H9 (cell line): ENCODE results near the gene NHS. TPM values are rescaled to one million over a fixed set of nuclear protein-coding genes. Genes with fewer than 3 reads are reported as not detected.
A peak's percentile ranks its signal among the peaks of the same experiment; 100 is the strongest.

Experiments used
- DNase-seq: peaks from one replicate; pipeline ENCODE4 v3.0.0-alpha.2; 2017
- H2AFZ ChIP-seq: one replicate; pipeline ENCODE4 v1.6.1; 2013; ENCODE audit warnings: mild to moderate bottlenecking, low read length, control low read depth, moderate library complexity
- H2AK5ac ChIP-seq: 2 replicates; pipeline ENCODE4 v1.6.1; 2013; ENCODE audit warnings: low read length, control low read depth, mixed read lengths; ENCODE audit not compliant: insufficient read length
- H2BK120ac ChIP-seq: one replicate; pipeline ENCODE4 v1.6.1; 2013; ENCODE audit warnings: low read depth, mild to moderate bottlenecking, low read length, control low read depth, inconsistent platforms; ENCODE audit not compliant: poor library complexity, severe bottlenecking
- H2BK12ac ChIP-seq: 2 replicates; pipeline ENCODE4 v1.6.1; 2013; ENCODE audit warnings: low read length, control low read depth, mixed read lengths, low read depth; ENCODE audit not compliant: insufficient read length
- H2BK15ac ChIP-seq: 2 replicates; pipeline ENCODE4 v1.6.1; 2013; ENCODE audit warnings: low read depth, low read length, control low read depth
- H2BK20ac ChIP-seq: one replicate; pipeline ENCODE4 v1.6.1; 2013; ENCODE audit warnings: low read depth, mild to moderate bottlenecking, low read length, control low read depth, inconsistent platforms; ENCODE audit not compliant: poor library complexity, severe bottlenecking
- H2BK5ac ChIP-seq: 2 replicates; pipeline ENCODE4 v1.6.1; 2013; ENCODE audit warnings: low read length, control low read depth, mixed read lengths; ENCODE audit not compliant: insufficient read length
- H3K14ac ChIP-seq: 2 replicates; pipeline ENCODE4 v1.6.1; 2013; ENCODE audit warnings: low read length, control low read depth; ENCODE audit not compliant: insufficient read depth
- H3K18ac ChIP-seq: 2 replicates; pipeline ENCODE4 v1.6.1; 2013; ENCODE audit warnings: low read depth, mild to moderate bottlenecking, mixed read lengths, low read length, control low read depth; ENCODE audit not compliant: insufficient read length
- H3K23ac ChIP-seq: 2 replicates; pipeline ENCODE4 v1.6.1; 2013; ENCODE audit warnings: low read length, control low read depth, mixed read lengths, low read depth; ENCODE audit not compliant: insufficient read length
- H3K23me2 ChIP-seq: 2 replicates; pipeline ENCODE4 v1.6.1; 2013; ENCODE audit warnings: low read depth, mild to moderate bottlenecking, mixed read lengths, low read length, control low read depth; ENCODE audit not compliant: insufficient read length, poor library complexity, severe bottlenecking
- H3K27ac ChIP-seq: 2 replicates; pipeline ENCODE4 v1.5.1; 2013; ENCODE audit warnings: low read length, control low read depth, mixed read lengths, low read depth; ENCODE audit not compliant: insufficient read length
- H3K27me3 ChIP-seq: 2 replicates; pipeline ENCODE4 v1.6.1; 2013; ENCODE audit warnings: low read length, control low read depth, inconsistent platforms; ENCODE audit not compliant: insufficient read depth
- H3K4ac ChIP-seq: 2 replicates; pipeline ENCODE4 v1.6.1; 2013; ENCODE audit warnings: low read depth, mild to moderate bottlenecking, control low read depth, inconsistent platforms, low read length, moderate library complexity
- H3K4me1 ChIP-seq: 2 replicates; pipeline ENCODE4 v1.6.1; 2013; ENCODE audit warnings: low read length, control low read depth, inconsistent platforms; ENCODE audit not compliant: insufficient read depth
- H3K4me2 ChIP-seq: 2 replicates; pipeline ENCODE4 v1.6.1; 2013; ENCODE audit warnings: low read length, control low read depth, mixed read lengths; ENCODE audit not compliant: insufficient read length, insufficient read depth
- H3K56ac ChIP-seq: 2 replicates; pipeline ENCODE4 v1.6.1; 2013; ENCODE audit warnings: low read depth, mild to moderate bottlenecking, mixed read lengths, low read length, control low read depth; ENCODE audit not compliant: insufficient read length
- H3K79me1 ChIP-seq: 2 replicates; pipeline ENCODE4 v1.6.1; 2013; ENCODE audit warnings: low read depth, mild to moderate bottlenecking, moderate library complexity, low read length, control low read depth, inconsistent platforms; ENCODE audit not compliant: insufficient read depth, poor library complexity, severe bottlenecking
- H3K79me2 ChIP-seq: 2 replicates; pipeline ENCODE4 v1.6.1; 2013; ENCODE audit warnings: low read length, control low read depth, inconsistent platforms; ENCODE audit not compliant: insufficient read depth
- H3K9ac ChIP-seq: 2 replicates; pipeline ENCODE4 v1.6.1; 2013; ENCODE audit warnings: low read length, control low read depth, mixed read lengths; ENCODE audit not compliant: insufficient read length; ENCODE audit errors: extremely low read depth
- H3K9me3 ChIP-seq: one replicate; pipeline ENCODE4 v1.6.1; 2013; ENCODE audit warnings: low read depth, low read length, inconsistent platforms; ENCODE audit not compliant: control insufficient read depth
- H3T11ph ChIP-seq: one replicate; pipeline ENCODE4 v1.6.1; 2013; ENCODE audit warnings: mild to moderate bottlenecking, low read length, control low read depth, inconsistent platforms
- H4K20me1 ChIP-seq: one replicate; pipeline ENCODE4 v1.6.1; 2013; ENCODE audit not compliant: control insufficient read depth, insufficient read length, insufficient read depth
- H4K5ac ChIP-seq: 2 replicates; pipeline ENCODE4 v1.6.1; 2013; ENCODE audit warnings: low read depth, mild to moderate bottlenecking, mixed read lengths, low read length, control low read depth; ENCODE audit not compliant: insufficient read length
- H4K8ac ChIP-seq: replicated peaks from 2 replicates; pipeline ENCODE4 v1.6.1; 2013; ENCODE audit warnings: low read length, control low read depth, mixed read lengths, low read depth; ENCODE audit not compliant: insufficient read length
- H4K91ac ChIP-seq: 2 replicates; pipeline ENCODE4 v1.6.1; 2013; ENCODE audit warnings: low read depth, mild to moderate bottlenecking, moderate library complexity, mixed read lengths, low read length, control low read depth; ENCODE audit not compliant: insufficient read length
- H3K27ac Mint-ChIP-seq, 3 experiments: 2 replicates in 2 of 3; 3 replicates in 1 of 3; pipeline ENCODE4 v1.8.0; 2020 to 2021; ENCODE audit warnings: mixed read lengths in 3 of 3, mild to moderate bottlenecking in 1 of 3, moderate library complexity in 1 of 3
- H3K27me3 Mint-ChIP-seq: 2 replicates; pipeline ENCODE4 v1.8.0; 2021; ENCODE audit warnings: low read depth, mild to moderate bottlenecking, moderate library complexity, mixed read lengths
- H3K36me3 Mint-ChIP-seq, 3 experiments: 2 replicates in 2 of 3; 3 replicates in 1 of 3; pipeline ENCODE4 v1.8.0; 2020 to 2021; ENCODE audit warnings: low read depth in 3 of 3, mixed read lengths in 3 of 3; ENCODE audit not compliant: insufficient read depth in 1 of 3
- H3K4me1 Mint-ChIP-seq, 2 experiments: 2 replicates each; pipeline ENCODE4 v1.8.0; 2020; ENCODE audit warnings: mixed read lengths in 2 of 2
- H3K4me3 Mint-ChIP-seq, 2 experiments: 2 replicates in 1 of 2; 3 replicates in 1 of 2; pipeline ENCODE4 v1.8.0; 2020 to 2021; ENCODE audit warnings: mild to moderate bottlenecking in 2 of 2, mixed read lengths in 2 of 2, moderate library complexity in 1 of 2
- H3K9me3 Mint-ChIP-seq, 2 experiments: 2 replicates in 1 of 2; 3 replicates in 1 of 2; pipeline ENCODE4 v1.8.0; 2020; ENCODE audit warnings: mild to moderate bottlenecking in 2 of 2, mixed read lengths in 2 of 2, moderate library complexity in 1 of 2
- CTCF ChIP-seq: fragments of 200-600 bp; sonication (generic); conservative IDR thresholded peaks from 3 replicates; pipeline ENCODE4 v1.8.0; 2021; ENCODE audit warnings: antibody characterized with exemption, mild to moderate bottlenecking
- WGBS: extraction: QIAGEN DNeasy Blood & Tissue Kit; methylation state at CpG from one replicate; pipeline ENCODE4 v1.1.7; 2013; ENCODE audit warnings: missing lambda C conversion rate, low lambda C conversion rate, mixed read lengths; ENCODE audit not compliant: insufficient read length; ENCODE audit errors: extremely low coverage; 5-methylcytosine and 5-hydroxymethylcytosine counted together
- total RNA-seq: library from RNA; stranded (reverse); gene quantifications from 2 replicates; pipeline ENCODE4 v1.2.1, GENCODE V29; 2021

Gene NHS
- total RNA-seq, 1 experiment from 2014 or later = 8.7 TPM

- no peak overlapping the region for H3K4ac ChIP-seq
- H2AFZ ChIP-seq = no peak overlapping the region
- H2BK15ac ChIP-seq = no peak overlapping the region
- no peak overlapping the region for H2BK5ac ChIP-seq
- no peaks in the 10 kb centered on the region for H3K4me1 ChIP-seq
- WGBS = no CpG with 5 or more reads among the region's 2 CpGs
- no peaks in the 10 kb centered on the region for H3K27me3 ChIP-seq
- peaks cover 8% of the 10 kb centered on the region for H3K9me3 ChIP-seq
- H2BK120ac ChIP-seq = no peak overlapping the region
- Mint-ChIP-seq H3K27me3 (no peaks in the 10 kb centered on the region; the same call in 1 of the 2 replicates), H3K9me3 (no peaks in the 10 kb centered on the region; a peak in 1 of 5 replicates), H3K4me3 (no peak overlapping the region), H3K4me1 (peaks cover 0 to 3% of the 10 kb centered on the region in 2 experiments; a peak in 2 of 4 replicates), H3K36me3 (no peaks in the 10 kb centered on the region), H3K27ac (no peak overlapping the region)
- DNase-seq = no peak
- no peak overlapping the region for H2AK5ac ChIP-seq
- no peak overlapping the region for H4K8ac ChIP-seq
- H3K14ac ChIP-seq = no peak overlapping the region
- no peak overlapping the region for H4K5ac ChIP-seq
- H3K23me2 ChIP-seq = no peaks in the 10 kb centered on the region
- no peak overlapping the region for H3T11ph ChIP-seq
- H3K79me1 ChIP-seq = no peaks in the 10 kb centered on the region
- H2BK20ac ChIP-seq = no peak overlapping the region
- no peak overlapping the region for H3K56ac ChIP-seq
- H3K18ac ChIP-seq = no peak overlapping the region
- no peak overlapping the region for H3K9ac ChIP-seq
- TF ChIP-seq CTCF = peak; percentile 56; the same call in 2 of the 3 replicates
- no peaks in the 10 kb centered on the region for H4K20me1 ChIP-seq
- no peak overlapping the region for H3K4me2 ChIP-seq
- no peak overlapping the region for H2BK12ac ChIP-seq
- H3K23ac ChIP-seq = no peak overlapping the region
- H3K27ac ChIP-seq = no peak overlapping the region
- H3K79me2 ChIP-seq = no peaks in the 10 kb centered on the region
- H4K91ac ChIP-seq = no peak overlapping the region
These were observed 294.5 kb downstream of the NHS start for GRCh38 chrX:17669458-17669857.
